Measurements from ENCODE around the gene CTSH. TPM values are rescaled to one million over a fixed set of nuclear protein-coding genes. Genes with fewer than 3 reads are reported as not detected.
"Not testable (repeated sequence)": the region's sequence is repeated elsewhere in the genome, so short reads cannot be mapped to it uniquely, and the experiment has no call there.

The CTSH gene
- total RNA-seq, 1 experiment from 2014 or later = 16.2 TPM

GRCh38 chr15:78898540-78898939 is 46.3 kb downstream of the CTSH start:
- no peak for DNase-seq (ENCODE audit: low read depth)

- DNase-seq (ENCODE audit: low read depth) = no peak
These were observed 49.4 kb downstream of the CTSH start for GRCh38 chr15:78895471-78895870.

DNA sequence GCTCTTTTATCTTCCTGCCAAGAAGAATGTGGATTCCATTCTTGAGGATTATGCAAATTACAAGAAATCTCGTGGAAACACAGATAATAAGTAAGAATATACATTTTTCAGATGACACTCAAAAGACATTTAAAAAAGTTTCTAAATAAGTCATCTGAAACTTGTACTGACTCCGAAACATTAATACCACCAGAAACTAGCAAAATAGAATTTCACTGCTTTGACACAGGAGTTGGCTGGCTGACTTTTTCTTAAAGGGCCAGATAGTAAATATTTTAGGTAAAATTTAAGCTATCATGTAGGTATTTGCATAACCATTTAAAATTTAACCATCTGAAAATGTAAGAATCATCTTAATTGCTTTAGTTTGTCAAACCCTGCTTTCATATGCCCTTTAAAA is 51.3 kb downstream of the CTSH start:
- no peak for DNase-seq (ENCODE audit: low read depth)

- no peak for DNase-seq (ENCODE audit: low read depth)
These were observed 55.8 kb downstream of the CTSH start for GRCh38 chr15:78889000-78889399.

DNA sequence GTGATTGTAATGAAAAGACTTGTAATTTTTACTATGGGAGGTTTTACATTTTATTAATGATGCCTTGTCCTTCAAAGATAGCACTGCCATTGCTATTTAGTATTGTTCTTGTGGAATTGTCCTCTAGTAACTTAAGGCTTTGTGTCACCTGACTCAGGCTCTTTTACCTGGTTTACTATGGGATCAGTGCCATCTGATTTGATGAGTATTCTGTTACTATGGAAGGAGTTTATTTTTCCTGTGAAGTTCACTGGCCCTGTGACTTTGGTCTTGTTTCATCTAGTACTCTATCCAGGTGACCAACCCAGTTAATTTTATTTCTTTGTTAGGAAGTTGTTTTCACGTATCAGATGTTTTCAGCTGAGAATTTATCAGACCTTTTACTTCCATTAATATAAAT is 63.2 kb downstream of the CTSH start:
- no peak for DNase-seq (ENCODE audit: low read depth)

- DNase-seq (ENCODE audit: low read depth) = no peak
These were observed 64.0 kb downstream of the CTSH start for GRCh38 chr15:78880813-78881212.

GRCh38 chr15:78880242-78880533 is 64.7 kb downstream of the CTSH start:
- peak; percentile 53 for DNase-seq (ENCODE audit: low read depth)

DNA sequence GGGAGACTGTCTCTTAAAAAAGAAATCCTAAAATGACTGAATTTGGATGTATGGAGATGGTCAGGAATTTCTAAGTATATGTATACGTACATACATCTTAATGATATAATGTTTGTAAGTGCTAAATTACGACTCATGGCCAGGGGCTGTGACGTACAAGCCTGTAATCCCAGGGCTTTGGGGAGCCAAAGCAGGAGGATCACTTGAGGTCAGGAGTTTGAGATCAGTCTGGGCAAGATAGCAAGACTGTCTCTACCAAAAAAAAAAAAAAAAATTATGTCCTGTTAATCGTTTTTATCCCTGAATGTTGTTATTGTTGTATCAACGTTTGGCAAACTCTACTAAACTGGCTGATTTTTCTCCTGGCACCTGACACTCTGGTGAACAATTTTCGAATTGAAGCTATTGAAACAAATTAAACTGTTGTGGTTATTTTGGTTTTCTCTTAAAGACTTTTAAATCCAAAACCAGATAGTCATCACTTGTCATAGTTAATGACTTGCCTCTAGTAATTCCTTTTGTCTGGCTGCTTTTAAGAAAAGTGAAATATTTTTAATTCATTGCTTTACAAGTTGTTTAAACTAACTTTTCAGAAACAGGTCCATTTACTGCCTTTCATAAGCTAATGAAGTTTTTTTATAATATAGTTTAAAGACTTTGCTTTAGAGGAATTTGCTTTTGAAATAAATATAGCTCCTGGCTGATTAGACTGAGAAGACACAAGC is 65.2 kb downstream of the CTSH start:
- DNase-seq (ENCODE audit: low read depth) = no peak

DNA sequence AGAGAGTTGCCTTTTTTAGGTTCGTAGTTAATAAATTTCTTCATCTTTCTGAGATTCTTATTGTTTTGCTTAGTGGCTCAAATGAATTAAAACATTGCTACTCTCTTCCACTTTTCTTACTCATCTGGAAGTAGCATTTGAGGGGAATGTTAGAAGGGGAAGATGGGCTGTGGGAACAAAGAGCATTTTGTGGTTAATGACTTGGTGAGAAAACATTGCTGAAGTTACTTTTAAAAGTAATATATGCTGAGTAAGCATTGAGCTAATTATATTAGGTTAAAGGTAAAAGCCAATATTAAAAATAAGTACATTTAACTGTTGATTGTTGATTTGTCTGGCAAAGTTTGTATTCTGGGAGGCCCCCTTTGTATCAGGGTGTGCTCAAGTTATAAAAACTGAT is 66.5 kb downstream of the CTSH start:
- peak; percentile 37 for DNase-seq (ENCODE audit: low read depth)

- DNase-seq (ENCODE audit: low read depth) = not testable (repeated sequence)
These were observed 67.9 kb downstream of the CTSH start for GRCh38 chr15:78876954-78877353.

DNA sequence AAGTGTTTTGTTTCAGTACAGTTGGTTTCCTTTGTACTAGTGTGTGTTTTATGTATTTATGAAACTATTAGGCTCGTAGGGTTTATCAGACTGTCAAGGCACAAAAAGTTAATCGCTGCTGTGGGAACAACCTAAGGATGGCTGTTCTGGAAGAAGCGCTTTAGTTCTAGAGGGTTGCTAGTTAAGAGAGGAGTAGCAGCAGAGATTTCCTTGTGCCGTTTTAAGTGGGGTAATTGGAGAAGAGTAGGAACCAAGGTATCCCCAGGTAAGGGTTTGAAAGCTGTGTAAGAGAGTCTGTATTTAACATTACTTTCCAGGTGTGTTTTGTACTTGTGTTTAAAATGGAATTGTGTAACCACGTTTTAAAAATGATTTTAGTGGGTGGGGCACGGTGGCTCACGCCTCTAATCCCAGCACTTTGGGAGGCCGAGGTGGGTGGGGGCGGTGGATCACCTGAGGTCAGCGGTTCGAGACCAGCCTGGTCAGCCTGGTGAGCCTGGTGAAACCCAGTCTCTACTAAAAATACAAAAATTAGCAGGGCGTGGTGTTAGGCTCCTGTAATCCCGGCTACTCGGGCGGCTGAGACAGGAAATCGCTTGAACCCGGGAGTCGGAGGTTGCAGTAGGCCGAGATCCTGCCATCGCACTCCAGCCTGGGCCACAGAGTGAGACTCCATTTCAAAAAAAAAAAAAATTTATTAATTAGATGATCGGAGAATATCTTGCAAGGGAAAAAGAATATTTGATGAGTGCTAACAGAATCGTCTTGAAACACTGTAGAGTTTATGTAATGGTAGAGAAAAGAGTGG is 69.5 kb downstream of the CTSH start:
- no peak for DNase-seq (ENCODE audit: low read depth)

GRCh38 chr15:78873793-78874765 is 70.8 kb downstream of the CTSH start:
- DNase-seq (ENCODE audit: low read depth) = peak; percentile 15

DNA sequence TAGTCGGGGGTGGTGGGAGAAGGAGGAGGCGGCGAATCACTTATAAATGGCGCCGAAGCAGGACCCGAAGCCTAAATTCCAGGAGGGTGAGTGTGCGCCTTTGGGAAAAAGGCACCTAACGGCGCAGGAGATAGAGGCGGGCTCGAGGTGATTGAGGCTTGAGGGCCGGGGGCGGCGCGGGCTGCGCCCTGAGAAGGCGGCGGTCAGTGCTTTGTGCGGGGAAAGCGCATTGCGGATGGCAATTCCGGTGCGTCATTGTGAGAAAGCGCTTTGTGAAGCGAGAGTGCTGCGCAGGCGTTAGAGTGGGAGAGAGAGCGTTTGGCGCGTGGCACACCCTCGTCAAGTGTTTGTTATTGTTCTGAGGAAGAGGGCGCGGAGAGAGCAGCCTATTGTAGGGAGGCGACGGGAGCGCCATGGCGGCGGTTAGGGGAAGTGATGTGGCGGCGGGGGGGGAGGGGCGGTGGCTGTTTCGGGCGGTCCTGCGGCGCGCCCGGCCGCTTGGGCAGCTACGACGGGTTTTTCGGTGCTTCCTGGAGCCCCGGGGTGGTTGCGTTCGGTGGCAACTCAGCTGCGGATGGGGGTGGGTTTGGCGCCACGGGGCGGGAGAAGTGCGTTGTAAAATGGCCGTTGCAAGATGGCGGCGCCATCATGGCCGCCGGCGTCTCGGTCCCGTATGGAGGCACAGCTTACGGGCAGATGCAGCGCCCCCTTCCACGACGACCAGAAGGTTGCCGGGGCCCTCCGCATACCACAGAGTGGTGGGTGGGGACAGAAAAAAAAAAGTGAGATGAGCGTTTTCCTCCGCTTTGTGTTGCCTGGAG is 71.7 kb downstream of the CTSH start:
- peak; percentile 92 for DNase-seq (ENCODE audit: low read depth)

DNA sequence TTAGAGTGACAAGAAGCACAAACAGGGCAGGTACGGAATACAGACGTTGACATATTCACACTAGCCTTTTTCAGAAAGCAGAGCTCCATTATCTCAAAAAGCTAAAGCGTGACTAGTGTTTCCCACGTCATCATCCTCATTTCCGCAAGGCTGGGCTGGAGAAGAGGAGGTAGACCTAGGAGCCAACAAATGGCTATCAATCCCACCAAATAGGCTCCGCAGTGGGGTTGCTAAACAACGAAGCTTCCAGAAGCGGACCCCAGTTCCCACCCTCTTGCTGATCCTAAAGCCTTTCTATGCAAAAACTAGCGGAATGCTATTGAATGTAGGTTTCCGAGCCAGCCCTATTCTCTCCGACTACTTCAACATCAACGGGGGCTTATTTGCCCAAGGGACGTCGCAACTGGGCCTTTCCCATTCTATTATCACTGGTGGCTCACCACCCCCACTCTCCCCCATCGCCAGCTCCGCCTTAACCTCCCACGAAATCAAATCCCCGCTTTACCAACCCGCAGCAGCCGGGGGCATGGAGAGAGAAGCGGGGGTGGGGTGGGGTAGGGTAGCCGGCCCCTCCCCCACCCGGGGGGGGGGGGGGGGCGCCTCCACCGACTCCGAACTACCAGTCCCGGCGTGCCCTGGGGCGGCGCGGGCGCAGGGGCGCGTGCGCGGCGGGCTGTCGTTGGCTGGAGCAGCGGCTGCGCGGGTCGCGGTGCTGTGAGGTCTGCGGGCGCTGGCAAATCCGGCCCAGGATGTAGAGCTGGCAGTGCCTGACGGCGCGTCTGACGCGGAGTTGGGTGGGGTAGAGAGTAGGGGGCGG is 72.5 kb downstream of the CTSH start, which contains the start of gene MORF4L1:
MORF4L1 (plus strand) TSS at position 736 of the 817 bp plus-strand sequence. CDS start 128 bp downstream, outside the sequence.
- DNase-seq (ENCODE audit: low read depth) = peak; percentile 95

DNA sequence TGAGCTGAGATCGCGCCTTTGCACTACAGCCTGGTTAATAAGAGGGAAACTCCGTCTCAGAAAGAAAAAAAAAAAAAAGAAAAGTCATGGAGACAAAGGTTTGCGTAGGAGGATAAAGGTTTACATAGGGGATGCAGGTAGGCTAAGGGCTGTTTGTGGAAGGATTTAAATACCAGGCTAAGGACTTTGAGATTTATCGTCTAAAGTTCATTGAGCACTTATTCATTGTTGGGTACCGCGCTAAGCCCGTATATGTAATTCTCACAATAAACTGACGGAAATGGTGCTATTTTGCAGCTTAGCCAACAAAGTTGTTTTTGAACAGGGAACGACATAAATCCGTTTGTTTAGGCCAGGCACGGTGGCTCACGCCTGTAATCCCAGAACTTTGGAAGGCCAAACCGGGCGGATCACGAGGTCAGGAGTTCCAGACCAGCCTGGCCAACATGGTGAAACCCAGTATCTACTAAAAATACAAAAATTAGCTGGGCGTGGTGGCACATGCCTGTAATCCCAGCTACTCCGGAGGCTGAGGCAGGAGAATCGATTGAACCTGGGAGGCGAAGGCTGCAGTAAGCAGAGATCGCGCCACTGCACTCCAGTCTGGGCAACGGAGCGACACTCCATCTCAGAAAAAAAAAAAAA is 73.2 kb downstream of the CTSH start:
- not testable (repeated sequence) for DNase-seq (ENCODE audit: low read depth)

Measured in HT1080 (cell line).